HCT116 (cell line): ENCODE results near the gene RBM27.

Experiments
- JUND ChIP-seq: IDR thresholded peaks from 2 replicates; pipeline ENCODE4 v1.6.1; 2012
- POLR2A ChIP-seq: IDR thresholded peaks from 2 replicates; pipeline ENCODE4 v1.7.0; 2011; ENCODE audit warnings: borderline replicate concordance; ENCODE audit not compliant: insufficient read depth, insufficient read length; ENCODE audit errors: extremely low read depth
- TCF7L2 ChIP-seq: IDR thresholded peaks from 2 replicates; pipeline ENCODE4 v1.7.0; 2011; ENCODE audit warnings: borderline replicate concordance, inconsistent platforms; ENCODE audit not compliant: insufficient read depth, insufficient read length; ENCODE audit errors: extremely low read depth
- TF ChIP-seq, protein P1 (sequence below): IDR thresholded peaks from 2 replicates; pipeline ENCODE4 v1.6.1; 2012; ENCODE audit warnings: low read depth
- TF ChIP-seq, protein P2 (sequence below), 3 experiments: fragments of 200-600 bp in 1 of 3; sonication (generic) in 1 of 3; IDR thresholded peaks in 2 of 3; conservative IDR thresholded peaks in 1 of 3; 2 replicates each; pipeline ENCODE4 v1.5.1; 2012 to 2017; ENCODE audit warnings: low read depth in 2 of 3, low read length in 2 of 3, antibody characterized with exemption in 1 of 3, borderline replicate concordance in 1 of 3, control low read depth in 1 of 3, mild to moderate bottlenecking in 1 of 3, mixed read lengths in 1 of 3, mixed run types in 1 of 3, moderate library complexity in 1 of 3; ENCODE audit not compliant: insufficient read depth in 1 of 3

DNA sequence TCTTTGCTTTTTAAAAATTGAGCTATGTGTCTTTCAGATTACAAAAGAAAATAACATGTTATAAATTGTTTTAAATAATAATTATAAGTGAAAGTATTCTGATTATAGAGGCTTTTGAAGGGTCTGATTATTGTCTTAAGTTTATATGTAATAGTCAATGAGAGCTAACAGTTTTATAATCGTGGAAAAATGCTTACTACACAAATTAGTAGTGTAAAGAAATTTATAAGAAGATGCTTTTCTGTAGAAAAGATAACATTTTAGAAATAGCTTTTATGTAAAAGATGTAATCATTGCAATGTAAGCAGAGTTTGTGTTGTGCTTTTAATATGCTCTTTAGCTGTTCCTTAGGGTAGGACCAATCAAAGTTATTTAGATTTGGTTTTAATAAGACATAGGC lies 18.6 kb downstream of the RBM27 start:
- TF ChIP-seq JUND (no peak), TCF7L2 (no peak), POLR2A (no peak)
- TF ChIP-seq, protein P1, sequence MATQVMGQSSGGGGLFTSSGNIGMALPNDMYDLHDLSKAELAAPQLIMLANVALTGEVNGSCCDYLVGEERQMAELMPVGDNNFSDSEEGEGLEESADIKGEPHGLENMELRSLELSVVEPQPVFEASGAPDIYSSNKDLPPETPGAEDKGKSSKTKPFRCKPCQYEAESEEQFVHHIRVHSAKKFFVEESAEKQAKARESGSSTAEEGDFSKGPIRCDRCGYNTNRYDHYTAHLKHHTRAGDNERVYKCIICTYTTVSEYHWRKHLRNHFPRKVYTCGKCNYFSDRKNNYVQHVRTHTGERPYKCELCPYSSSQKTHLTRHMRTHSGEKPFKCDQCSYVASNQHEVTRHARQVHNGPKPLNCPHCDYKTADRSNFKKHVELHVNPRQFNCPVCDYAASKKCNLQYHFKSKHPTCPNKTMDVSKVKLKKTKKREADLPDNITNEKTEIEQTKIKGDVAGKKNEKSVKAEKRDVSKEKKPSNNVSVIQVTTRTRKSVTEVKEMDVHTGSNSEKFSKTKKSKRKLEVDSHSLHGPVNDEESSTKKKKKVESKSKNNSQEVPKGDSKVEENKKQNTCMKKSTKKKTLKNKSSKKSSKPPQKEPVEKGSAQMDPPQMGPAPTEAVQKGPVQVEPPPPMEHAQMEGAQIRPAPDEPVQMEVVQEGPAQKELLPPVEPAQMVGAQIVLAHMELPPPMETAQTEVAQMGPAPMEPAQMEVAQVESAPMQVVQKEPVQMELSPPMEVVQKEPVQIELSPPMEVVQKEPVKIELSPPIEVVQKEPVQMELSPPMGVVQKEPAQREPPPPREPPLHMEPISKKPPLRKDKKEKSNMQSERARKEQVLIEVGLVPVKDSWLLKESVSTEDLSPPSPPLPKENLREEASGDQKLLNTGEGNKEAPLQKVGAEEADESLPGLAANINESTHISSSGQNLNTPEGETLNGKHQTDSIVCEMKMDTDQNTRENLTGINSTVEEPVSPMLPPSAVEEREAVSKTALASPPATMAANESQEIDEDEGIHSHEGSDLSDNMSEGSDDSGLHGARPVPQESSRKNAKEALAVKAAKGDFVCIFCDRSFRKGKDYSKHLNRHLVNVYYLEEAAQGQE = no peak
- TF ChIP-seq, protein P2, sequence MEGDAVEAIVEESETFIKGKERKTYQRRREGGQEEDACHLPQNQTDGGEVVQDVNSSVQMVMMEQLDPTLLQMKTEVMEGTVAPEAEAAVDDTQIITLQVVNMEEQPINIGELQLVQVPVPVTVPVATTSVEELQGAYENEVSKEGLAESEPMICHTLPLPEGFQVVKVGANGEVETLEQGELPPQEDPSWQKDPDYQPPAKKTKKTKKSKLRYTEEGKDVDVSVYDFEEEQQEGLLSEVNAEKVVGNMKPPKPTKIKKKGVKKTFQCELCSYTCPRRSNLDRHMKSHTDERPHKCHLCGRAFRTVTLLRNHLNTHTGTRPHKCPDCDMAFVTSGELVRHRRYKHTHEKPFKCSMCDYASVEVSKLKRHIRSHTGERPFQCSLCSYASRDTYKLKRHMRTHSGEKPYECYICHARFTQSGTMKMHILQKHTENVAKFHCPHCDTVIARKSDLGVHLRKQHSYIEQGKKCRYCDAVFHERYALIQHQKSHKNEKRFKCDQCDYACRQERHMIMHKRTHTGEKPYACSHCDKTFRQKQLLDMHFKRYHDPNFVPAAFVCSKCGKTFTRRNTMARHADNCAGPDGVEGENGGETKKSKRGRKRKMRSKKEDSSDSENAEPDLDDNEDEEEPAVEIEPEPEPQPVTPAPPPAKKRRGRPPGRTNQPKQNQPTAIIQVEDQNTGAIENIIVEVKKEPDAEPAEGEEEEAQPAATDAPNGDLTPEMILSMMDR (IDR thresholded peaks at IDR 0.05 in 2 of 3, conservative IDR thresholded peaks at IDR 0.05 in 1 of 3; ENCODE audit: borderline replicate concordance in 1 of 3, insufficient read depth in 1 of 3, low read depth in 2 of 3, low read length in 2 of 3) = no peak
